LNCAP (cell line): ENCODE measurements around the gene IL4I1.

Source experiments
- CTCF ChIP-seq: fragments of 450-650 bp; IDR thresholded peaks from 2 replicates; pipeline ENCODE4 v1.5.1; 2017; ENCODE audit warnings: mild to moderate bottlenecking

IL4I1 gene

DNA sequence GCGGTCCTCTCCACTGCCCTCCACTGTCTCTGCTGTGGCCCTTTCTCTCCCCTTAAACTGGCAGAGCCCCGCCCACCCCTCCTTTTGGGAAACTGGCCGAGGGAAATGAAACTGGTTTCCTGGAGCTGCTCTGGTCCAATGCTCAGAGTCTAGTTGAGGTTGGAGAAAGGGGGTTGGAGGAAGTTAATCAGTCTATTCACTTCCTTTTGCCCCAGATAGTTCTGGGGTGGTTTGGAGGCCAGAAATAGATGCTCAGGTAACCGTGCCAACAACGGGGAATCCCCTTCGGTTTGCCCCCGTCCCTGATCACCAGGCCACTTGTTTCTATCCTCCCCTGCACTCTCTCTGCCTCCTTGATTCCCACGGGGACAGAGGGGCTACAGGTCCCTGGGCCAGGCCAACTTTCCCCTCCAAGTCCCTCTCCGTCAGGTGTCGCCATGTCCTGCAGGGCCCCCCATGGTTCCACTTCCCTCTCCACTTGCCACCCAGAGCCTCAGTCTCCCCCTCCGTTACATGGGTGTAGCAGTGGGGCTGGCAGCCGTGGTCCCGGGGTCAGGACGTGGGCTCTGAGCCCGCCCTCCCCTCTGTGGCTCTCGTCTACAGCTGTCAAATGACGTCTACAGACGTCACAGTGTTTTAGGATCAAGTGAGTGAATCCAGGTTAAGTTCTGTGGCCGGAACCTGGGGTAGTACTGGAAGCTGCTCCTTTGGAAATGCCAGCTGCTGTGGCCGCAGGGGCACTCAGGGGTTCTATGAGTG is at the start of gene IL4I1:
TSS of gene IL4I1 (minus strand) at position 25 of the 759 bp plus-strand sequence. CDS start 727 bp downstream, outside the sequence.
- TF ChIP-seq CTCF: no peak

GRCh38 chr19:49946415-49946814 is 49.7 kb upstream of the IL4I1 start:
- no peak for TF ChIP-seq CTCF

DNA sequence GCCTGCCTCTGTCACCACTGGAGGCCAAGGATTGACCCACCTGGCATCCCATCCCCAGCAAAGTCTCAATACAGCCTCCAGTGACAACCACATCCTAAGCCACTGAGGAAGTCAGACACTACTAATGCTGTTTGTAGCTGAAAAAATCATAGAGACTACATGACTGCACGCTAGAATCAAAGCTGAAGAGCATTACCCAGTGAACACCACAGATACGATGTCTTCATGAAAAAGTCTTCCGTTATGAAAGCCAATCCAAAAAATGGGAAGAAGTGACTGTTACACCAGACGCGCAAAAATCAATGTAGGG is 43.8 kb upstream of the IL4I1 start:
- TF ChIP-seq CTCF: no peak

- 0 out of 2 replicates have a peak, but pooled peaks have one; percentile 18 for TF ChIP-seq CTCF
Observed at GRCh38 chr19:49939721-49940481, 43.2 kb upstream of the IL4I1 start.

- TF ChIP-seq CTCF: no peak
Observed at GRCh38 chr19:49938662-49939061, 42.0 kb upstream of the IL4I1 start.

DNA sequence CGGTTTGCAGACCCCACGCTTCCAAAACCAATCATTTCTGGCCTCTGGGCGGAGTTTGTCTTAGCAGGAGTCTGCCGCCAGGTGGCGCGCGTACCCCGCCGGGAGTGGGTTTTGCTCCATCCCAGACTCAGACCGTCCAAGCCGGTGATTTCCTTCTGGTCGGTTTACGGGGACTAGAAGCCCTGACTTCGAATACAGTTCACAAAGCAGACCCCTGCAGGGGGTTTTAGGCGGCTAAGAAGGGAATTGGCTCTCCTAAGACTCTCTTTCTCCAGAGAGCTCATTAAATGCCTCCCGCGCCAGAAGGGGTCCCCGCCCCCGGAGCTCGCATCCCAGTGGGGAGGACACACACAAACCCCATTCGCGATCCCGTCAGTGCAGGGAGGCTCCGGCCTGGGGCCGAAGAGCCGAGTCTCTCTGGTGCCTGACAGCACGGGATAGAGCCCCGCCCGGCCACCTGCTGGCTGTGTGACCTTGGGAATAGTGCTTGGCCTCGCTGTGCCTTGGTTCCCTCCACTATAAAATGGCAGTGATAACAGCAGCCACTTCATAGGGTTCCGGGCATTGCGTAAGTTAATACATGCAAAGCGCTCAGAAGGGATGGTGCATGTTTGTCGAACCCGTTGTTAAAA is 41.2 kb upstream of the IL4I1 start:
- peak; percentile 92 for TF ChIP-seq CTCF

- no peak for TF ChIP-seq CTCF
Observed at GRCh38 chr19:49936549-49936948, 39.9 kb upstream of the IL4I1 start.
